ENCODE data around the gene OR1L6.

Gene OR1L6, protein sequence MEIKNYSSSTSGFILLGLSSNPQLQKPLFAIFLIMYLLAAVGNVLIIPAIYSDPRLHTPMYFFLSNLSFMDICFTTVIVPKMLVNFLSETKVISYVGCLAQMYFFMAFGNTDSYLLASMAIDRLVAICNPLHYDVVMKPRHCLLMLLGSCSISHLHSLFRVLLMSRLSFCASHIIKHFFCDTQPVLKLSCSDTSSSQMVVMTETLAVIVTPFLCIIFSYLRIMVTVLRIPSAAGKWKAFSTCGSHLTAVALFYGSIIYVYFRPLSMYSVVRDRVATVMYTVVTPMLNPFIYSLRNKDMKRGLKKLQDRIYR

DNA sequence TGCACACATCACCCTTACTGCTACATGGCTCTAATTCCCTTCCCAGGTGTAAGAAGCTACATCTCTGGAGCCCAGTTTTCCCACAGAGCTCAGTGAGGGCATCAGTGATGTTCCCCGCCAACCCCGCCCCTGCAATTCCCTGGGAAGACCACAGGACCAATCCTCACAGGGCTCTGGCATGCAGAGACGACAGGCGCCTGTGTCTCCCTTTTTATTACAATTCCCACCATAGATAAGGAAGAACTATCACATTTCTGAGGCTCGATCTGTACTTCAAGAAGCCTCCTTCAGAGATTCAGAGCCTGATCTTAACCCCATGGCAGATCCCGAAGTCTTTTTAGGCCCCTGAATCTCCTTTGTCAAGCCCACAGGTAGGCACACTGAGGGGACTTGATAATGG is at the start of gene OR1L6:
Gene OR1L6 (plus strand): TSS at position 301 of the 400 bp plus-strand sequence. CDS start 7,545 bp downstream, outside the sequence.
- no peak for DNase-seq (ENCODE audit: low read depth)

DNA sequence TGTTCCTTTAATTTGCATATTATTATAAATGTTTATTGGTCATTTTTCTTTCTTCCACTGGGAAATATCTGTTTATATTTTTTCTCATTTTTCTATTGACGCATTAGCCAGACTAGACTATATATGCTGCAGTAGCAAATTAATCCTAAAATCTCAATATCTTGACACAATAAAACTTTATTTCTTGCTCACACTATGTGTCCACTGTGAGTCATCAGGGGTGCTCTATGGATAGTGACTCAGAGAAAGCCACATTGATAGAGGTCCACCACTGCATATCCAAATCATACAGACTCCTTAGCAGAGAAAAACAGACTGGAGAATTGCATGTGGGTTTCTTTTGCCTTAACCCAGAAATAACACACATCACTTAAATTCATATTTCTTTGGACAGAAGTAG is 46.4 kb upstream of the OR1L6 start:
- no peak for DNase-seq (ENCODE audit: low read depth)

DNA sequence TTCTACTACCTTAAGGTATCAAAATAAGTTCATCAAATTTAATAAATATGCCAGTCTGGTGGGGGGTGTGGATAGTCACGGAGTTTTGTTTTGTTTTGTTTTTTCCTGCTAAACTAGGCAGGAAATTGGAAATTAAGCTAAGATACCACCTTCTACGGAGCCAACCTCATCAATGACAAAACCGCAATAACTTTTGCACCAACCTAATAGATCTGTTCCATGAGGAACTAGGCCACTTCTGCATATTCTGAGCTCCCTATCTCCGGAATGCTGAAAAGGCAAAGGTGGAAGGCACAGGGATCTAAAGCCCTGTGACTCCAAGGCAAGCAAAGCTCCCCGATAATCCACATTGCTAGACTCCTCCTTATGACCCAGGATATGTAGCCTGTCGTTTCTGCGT is 24.1 kb upstream of the OR1L6 start:
- DNase-seq (ENCODE audit: low read depth) = no peak

DNA sequence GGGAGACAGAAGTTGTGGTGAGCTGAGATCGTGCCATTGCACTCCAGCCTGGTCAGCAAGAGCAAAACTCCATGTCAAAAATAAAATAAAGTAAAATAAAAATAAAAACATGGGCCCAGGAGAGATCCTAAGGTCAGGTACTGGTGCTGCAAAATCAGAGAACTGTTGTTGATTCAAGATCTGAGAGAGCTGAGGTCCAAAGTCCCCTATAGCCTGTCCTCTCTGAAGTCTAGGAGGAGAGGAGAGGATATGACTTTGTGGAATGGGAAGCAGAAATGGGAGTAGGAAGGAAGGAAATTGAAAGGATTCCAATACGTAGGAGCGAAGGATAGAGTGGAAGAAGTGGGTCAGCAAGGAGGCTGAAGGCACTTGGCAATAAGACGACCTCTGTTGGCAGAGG is 22.9 kb upstream of the OR1L6 start:
- DNase-seq (ENCODE audit: low read depth) = no peak

DNA sequence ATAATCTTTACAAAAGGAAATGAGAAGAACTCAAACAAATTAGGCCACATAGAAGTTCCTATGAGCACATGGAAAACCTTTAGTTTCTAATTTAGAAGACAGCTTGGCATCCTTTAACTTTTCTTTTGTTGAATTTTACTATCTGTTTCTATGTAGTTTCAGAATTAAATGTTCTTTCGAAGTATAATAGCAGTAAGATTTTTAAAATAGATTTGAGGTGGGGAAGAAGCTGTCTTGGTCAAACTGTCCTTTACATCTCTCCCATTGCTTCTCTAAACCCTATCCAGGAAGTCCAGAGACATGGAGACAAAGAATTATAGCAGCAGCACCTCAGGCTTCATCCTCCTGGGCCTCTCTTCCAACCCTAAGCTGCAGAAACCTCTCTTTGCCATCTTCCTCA is 18.4 kb upstream of the OR1L6 start, which contains the start of gene OR1L4:
Gene OR1L4 (plus strand): TSS at position 301 of the 400 bp plus-strand sequence. CDS start 0 bp downstream, at position 301.
- DNase-seq (ENCODE audit: low read depth) = no peak

DNA sequence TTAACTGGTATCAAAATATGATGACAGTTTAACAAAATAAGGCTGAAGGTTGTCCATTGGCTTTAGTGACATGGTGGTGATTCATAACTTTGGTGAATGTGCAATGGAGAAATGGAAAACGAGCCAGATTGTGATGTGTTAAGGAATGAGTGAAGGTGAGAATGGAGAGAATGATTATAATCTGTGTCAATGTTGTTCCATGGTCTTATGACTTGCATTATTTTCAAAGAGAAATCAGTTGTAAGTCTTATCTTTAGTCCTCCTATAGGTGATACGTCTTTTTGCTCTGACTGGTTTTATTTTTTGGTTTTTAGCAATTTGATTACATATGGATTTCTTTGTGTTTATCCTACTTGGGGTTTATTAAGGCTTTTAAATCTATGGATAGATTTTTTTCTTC is 12.7 kb downstream of the OR1L6 start:
- DNase-seq (ENCODE audit: low read depth) = no peak

DNA sequence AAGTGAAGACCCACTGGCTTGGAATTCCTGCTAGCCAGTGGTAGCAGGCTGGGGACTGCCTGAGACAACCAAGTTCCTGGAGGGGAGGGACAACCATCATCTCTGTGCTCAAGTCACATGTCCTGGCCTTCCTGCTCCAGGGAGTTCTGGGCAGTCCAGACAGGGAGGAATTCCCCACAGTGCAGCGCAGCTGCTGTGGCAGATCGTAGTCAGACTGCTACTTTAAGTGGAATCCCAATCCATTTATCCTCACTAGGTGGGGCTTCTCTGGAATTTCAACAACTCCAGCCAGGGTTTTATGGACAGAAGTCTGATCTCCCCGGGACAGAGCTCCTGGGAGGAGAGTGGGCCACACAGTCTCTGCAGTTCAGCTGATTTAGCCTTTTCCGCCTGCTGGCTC is 25.7 kb downstream of the OR1L6 start:
- no peak for DNase-seq (ENCODE audit: low read depth)

DNA sequence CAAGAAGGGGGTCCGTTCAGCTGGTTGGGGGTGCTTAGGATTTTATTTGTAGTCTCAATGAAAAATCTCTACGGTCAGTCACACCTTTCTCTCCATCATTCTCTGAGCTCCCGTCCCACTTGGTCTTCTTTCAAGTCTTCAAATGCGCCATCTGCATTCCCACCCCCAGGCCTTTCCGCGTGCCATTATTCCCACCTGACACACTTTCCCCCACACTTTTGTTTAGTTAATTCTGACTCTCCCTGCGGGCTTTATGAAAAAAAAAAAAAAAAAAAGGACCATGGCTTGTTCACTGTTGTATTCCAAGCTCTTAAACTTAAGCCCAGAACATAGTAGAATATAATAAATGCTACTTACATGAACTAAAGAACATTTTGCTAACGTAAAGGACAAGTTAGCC is 34.9 kb downstream of the OR1L6 start:
- no peak for DNase-seq (ENCODE audit: low read depth)

DNA sequence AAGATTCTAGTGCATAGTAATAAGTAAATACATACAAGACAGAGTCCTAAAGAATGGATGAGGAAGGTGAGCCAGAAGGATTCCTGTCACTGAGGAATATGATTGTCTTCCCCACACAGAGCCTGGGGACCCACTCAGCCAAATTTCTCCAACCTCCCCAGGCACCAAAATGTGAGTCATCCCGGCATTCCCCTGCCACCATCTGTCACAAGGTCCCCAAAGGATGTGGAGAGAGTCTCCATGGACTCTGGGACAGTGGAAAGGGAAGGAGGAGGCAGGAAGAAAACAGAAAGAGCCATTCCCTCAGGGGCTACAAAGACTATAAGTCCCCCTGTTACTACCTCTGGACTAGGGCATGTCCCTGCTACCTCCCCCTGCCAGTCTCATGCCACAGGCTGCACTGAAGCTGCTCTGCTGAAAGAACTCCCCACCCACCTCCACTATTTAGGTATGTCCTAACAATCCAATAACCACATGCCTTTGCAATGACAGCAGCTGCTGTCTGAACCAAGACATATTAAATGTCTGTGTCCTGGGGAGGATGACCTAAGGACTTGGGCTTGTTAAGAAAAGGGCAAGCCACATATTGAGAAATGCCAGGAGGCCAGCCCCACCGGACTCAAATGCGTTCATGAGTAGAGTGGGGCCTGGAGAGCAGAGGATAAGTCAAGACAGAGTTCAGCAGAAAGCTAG is 36.0 kb downstream of the OR1L6 start:
- no peak for DNase-seq (ENCODE audit: low read depth)

DNA sequence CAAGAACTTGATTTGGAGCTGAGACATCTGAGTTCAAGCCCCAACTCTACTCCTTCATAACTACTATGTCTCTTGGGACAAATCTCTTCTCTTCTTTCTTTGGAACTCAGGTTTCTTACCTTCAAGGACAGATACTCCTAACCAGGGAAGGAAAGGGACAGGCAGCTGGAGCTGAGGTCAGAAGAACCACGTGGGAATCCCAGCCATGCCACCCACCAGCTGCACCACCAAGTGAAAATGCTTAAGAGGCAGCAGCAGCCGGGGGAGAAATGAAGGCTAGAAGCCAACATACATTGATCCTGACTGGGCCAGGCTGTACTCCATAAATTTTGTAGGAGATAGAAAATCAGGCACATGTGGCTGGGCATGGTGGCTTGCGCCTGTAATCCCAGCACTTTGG is 37.1 kb downstream of the OR1L6 start:
- no peak for DNase-seq (ENCODE audit: low read depth)

DNA sequence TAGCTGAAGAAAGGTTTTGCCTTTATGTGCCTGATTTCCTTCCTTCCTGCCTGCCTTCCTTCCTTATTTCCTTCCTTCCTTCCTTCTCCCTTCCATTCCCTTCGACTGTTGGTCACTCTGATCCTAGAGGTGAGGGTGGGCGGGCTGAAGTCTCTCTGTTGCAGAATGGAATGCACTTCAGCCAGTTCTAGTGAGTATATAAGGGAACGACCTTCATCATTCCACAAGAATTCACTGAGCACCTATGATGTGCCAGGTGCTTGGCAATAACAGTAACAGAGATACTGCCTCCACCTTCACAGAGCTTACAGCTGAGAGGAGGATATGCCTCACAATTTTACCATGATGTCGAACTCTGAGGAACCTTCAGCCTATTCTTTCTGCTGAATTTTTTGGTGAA is 37.9 kb downstream of the OR1L6 start:
- DNase-seq (ENCODE audit: low read depth) = no peak

DNA sequence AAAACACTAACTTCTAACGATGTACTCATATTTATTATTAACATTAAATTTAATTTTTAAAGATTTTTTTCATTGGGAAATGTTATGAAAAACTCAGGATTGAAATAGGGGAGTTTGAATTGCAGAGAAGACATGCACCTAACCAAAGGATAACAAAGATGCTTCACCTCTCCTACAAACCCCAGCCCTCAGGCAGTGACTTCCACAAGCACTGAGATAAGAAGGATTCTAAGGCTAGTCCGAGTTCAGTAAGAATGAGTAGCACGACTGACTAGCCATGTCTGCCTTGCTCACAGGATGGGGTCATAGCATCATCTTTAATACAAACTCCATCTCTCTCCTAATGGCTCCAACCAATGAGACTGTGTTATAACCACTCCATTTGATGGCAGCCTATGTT is 39.6 kb downstream of the OR1L6 start:
- DNase-seq (ENCODE audit: low read depth) = no peak

DNA sequence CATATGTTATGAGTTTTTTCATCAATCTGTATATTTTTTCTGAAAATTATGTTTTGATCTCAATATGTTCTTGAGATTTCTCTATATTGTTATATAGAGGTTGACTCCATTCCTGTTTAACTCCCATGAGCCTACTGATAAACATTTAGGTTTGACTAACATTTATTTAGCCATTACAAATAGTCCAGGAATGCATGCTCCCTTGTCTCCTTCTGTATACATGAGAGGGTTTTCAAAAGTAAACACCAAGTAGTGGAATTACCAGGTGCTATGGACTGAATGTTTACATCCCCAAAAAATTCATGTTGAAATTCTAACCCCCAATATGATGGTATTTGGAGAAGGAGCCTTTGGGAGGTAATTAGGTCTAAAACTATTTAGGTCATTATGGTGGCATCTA is 43.2 kb downstream of the OR1L6 start:
- no peak for DNase-seq (ENCODE audit: low read depth)

DNA sequence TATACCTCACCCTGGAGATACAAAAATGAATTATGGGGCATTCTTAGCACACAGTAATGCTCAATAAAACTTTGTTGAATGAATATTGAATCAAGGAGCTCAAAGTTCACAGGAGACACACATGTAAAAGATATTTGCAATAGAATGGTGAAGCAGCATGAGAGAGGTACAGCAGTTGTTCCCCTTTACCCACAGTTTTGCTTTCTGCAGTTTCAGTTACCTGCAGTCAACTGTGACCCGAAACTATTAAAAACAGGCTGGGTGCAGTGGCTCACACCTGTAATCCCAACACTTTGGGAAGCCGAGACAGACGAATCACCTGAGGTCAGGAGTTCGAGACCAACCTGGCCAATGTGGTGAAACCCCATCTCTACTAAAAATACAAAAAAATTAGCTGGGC is 44.2 kb downstream of the OR1L6 start:
- DNase-seq (ENCODE audit: low read depth) = no peak

DNA sequence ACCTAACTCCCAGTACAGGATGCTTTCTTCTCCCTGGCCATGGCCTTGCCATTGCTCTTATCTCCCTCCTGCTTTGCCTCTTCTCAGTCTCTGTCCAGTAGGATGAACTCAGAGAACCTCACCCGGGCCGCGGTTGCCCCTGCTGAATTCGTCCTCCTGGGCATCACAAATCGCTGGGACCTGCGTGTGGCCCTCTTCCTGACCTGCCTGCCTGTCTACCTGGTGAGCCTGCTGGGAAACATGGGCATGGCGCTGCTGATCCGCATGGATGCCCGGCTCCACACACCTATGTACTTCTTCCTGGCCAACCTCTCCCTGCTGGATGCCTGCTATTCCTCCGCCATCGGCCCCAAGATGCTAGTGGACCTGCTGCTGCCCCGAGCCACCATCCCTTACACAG is 46.7 kb downstream of the OR1L6 start, which contains the start of gene OR5C1:
Gene OR5C1 (plus strand): TSS at position 103 of the 400 bp plus-strand sequence. CDS start 0 bp downstream, at position 103.
- no peak for DNase-seq (ENCODE audit: low read depth)

DNA sequence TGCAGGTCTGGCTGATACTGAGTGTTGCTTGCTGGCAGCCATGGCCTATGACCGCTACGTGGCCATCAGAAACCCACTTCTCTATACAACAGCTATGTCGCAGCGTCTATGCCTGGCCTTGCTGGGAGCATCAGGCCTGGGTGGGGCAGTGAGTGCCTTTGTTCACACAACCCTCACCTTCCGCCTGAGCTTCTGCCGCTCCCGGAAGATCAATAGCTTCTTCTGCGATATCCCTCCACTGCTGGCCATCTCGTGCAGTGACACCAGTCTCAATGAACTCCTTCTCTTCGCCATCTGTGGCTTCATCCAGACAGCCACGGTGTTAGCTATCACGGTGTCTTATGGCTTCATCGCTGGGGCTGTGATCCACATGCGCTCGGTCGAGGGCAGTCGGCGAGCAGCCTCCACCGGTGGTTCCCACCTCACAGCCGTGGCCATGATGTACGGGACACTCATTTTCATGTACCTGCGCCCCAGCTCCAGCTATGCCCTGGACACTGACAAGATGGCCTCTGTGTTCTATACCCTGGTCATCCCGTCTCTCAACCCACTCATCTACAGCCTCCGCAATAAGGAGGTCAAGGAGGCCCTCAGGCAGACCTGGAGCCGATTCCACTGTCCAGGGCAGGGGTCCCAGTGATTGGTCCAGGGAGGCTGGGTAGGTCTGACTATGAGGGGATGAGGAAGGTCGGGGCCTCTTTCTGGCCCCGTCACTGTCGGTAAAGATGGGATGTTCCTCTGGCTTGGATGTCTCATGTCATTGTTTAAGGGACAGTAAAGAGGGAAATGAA is 47.3 kb downstream of the OR1L6 start:
- DNase-seq (ENCODE audit: low read depth) = no peak

DNA sequence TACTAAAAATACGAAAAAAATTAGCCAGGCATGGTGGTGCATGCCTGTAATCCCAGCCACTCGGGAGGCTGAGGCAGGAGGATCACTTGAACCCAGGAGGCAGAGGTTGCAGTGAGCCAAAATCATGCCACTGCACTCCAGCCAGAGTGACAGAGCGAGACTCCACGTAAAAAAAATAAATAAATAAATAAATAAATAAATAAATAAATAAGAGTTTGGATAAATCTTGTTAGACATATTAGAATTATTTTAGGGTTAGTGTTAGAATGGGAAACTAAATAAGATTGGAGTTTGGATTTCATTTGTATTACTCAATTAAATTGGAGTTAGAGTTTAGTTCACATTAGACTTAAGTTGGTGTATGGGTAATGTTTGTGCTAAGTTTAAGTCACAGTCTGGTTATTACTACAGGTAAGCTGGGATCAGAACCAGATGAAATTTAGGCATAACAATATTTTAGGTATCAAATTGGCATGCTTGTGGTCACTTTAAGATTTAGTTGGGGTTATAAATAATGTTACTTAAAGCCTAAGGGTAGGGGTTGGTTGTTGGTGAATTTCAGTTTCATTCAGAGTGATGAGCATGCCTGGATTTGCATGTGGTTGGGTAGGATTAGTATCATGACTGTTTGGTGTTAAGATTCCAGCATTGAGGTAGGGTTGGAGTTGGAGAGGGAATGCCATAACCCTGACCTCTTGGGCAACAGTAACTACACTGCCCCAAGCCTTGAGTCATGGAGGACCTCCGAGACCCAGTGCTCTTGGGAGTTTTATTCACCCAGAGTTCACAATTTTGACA is 50.0 kb downstream of the OR1L6 start:
- DNase-seq (ENCODE audit: low read depth) = no peak

DNA sequence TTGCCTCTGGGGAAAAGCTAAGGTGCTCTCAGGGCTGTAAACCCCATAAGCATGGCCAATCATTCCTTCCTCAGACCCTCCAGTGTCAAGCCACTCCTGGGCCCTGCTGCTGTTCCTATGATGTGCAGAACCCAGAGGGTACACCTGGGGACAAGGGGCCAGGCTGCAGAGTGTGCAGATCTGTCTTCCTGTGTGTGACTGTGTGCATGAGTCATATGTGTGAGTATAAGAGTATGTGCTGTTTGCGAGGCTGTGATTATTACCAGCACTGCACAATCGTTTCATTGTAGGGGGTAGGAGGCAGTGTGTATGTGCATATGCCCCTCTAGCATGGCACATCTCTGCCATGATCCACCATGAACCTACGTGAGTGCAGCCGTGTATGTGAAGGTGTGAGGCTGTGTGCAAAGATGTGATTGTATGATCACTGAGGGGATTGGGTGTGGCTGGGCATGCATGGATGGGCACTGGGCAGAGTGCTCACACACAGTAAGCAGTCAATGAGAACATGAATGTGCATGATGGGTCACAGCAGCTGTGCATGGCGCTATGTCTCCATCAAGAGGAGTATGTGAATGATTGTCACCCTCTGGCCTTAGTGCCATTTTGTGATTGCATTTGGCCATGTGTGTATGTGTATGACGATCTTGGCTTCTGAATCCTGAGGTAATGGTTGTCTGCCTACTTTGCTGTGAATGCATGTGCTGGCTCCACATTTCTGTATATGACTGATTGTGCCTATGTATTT is 55.4 kb downstream of the OR1L6 start:
- no peak for DNase-seq (ENCODE audit: low read depth)

Data from activated T-helper 1 cell treated with Interleukin-2 at 50 U/mL for 16 hours (primary cell).